ENCODE measurements around the gene PSMG3.
"Not testable (repeated sequence)": the region's sequence is repeated elsewhere in the genome, so short reads cannot be mapped to it uniquely, and the experiment has no call there.

PSMG3 gene

GRCh38 chr7:1531263-1531978 is 38.4 kb downstream of the PSMG3 start:
- no peak for DNase-seq

DNA sequence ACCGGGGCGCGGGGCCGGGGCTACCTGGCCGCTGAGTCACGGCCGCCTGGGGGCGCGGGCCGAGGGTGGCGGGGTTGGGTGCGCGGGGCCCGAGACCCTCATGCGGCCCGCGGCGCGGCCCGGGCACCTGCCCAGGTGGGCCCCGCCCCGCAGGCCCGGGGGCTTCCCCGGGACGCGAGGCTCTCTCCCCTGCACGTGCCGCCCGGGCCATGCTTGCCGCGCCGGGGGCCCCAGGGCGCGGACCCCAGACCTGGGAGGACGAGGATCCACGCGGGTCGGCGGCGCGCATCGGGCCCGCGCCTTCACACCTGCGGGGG is 38.9 kb downstream of the PSMG3 start:
- no peak for DNase-seq

GRCh38 chr7:1529383-1530116 is 40.3 kb downstream of the PSMG3 start:
- DNase-seq, result no peak

- DNase-seq, result no peak
Observed at GRCh38 chr7:1526271-1526754, 43.5 kb downstream of the PSMG3 start.

GRCh38 chr7:1525409-1525808 is 44.4 kb downstream of the PSMG3 start:
- DNase-seq, result no peak

DNA sequence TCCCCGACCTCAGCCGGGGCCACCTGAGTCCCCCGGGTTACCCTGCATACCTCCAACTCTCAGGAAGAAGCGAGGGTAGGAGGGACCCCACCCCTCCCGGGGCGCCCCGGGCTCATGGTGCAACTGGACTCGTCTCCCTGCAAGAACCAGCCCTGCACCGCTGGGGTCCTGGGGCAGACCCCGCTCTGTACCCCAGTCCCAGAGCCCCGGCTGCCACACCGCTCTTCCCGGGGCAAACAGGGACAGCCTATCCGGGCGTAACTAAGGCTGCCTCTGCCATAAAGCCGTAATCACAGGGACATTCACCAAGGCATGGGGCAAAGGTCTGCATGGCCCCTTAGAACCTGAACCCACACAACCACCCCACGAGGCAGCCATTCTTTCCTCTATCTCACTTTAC is 46.0 kb downstream of the PSMG3 start:
- DNase-seq, result no peak

DNA sequence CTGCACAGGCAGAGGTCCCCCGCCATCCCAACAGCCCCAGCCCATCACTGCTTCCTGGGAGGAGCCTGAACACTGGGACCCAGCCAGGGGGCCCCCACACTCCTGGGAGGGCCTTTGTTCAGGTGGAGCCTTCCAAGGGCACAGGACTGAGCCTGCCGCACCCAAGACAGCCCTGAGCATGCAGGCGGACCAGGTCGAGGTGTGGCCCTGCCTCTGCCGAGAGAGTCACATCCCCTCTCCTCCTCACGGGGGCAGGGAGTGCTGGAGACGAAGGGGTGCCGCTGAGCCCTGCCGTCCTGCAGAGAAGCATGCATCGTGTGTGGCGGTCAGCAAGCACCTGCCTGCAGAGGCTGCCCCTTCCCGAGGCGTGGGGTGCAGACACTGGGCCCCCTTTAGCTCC is 46.6 kb downstream of the PSMG3 start:
- no peak for DNase-seq

DNA sequence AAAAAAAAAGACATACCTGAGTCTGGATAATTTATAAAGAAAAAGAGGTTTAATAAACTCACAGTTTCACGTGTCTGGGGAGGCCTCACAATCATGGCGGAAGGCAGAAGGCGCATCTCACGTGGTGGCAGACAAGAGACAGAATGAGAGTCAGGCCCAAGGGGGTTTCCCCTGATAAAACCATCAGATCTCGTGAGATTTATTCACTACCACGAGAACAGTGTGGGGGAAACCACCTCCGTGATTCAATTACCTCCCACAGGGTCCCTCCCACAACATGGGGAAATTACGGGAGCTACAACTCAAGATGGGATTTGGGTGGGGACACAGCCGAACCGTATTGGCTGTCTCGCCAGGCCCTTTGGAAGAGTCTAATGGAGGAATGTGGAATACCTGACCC is 48.4 kb downstream of the PSMG3 start:
- DNase-seq, result no peak

DNA sequence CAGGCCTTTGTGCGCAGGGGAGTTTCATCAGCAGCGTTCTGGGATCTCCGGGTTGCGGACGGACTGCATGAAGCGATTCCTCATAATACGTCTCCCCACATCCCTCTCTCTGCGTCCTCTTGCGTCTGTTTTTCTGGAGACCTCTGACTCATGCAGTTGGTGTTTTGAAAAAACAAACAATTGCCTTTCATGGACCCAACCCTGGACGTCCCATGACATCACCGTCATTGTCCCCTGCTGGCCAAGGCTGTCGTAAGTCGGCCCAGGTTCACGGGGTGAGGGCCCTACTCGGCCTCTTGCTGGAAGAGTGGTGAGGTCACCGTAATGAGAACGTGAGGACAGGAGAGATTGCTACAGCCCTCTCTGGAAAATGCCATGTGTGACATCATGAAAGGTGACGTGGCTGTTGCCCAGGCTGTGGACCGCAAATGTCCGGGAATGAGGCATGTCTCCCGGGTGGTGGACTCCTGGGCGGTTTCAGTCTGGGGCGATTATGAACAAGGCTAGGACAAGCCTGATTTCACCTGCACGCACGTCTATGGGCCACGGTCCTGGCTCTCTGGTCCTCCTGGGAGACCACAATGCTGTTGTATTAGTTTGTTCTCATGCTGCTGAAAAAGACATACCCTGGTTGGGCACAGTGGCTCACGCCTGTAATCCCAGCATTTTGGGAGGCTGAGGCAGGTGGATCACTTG is 49.1 kb downstream of the PSMG3 start:
- no peak for DNase-seq

- not testable (repeated sequence) for DNase-seq
Observed at GRCh38 chr7:1519322-1519922, 50.4 kb downstream of the PSMG3 start.
